AG20443 (cell line): ENCODE measurements around the gene TOR4A.
A peak's percentile ranks its signal among the peaks of the same experiment; 100 is the strongest.

ENCODE experiments used
- DNase-seq: peaks from one replicate; pipeline ENCODE4 v3.0.0; 2012; ENCODE audit warnings: low spot score, mixed read lengths

TOR4A gene

GRCh38 chr9:137306850-137307254 lies 29.3 kb downstream of the TOR4A start:
- no peak for DNase-seq

- DNase-seq, result no peak
Measured at GRCh38 chr9:137307255-137308056, 29.9 kb downstream of the TOR4A start.

- no peak for DNase-seq
Measured at GRCh38 chr9:137308057-137308619, 30.6 kb downstream of the TOR4A start.

- no peak for DNase-seq
Measured at GRCh38 chr9:137309368-137310188, 32.1 kb downstream of the TOR4A start.

- DNase-seq, result no peak
Measured at GRCh38 chr9:137310189-137311052, 32.9 kb downstream of the TOR4A start.

- DNase-seq, result peak; percentile 14
Measured at GRCh38 chr9:137311171-137311985, 33.9 kb downstream of the TOR4A start.

- DNase-seq, result peak; percentile 16
Measured at GRCh38 chr9:137311986-137312851, 34.7 kb downstream of the TOR4A start.

GRCh38 chr9:137312852-137313325 lies 35.4 kb downstream of the TOR4A start:
- DNase-seq, result peak; percentile 15

GRCh38 chr9:137313326-137313936 lies 35.9 kb downstream of the TOR4A start:
- DNase-seq, result no peak

GRCh38 chr9:137313956-137314560 lies 36.5 kb downstream of the TOR4A start:
- peak; percentile 8 for DNase-seq

- DNase-seq, result peak; percentile 11
Measured at GRCh38 chr9:137314561-137315560, 37.3 kb downstream of the TOR4A start.

GRCh38 chr9:137315581-137316011 lies 38.1 kb downstream of the TOR4A start:
- DNase-seq, result no peak

- peak; percentile 88 for DNase-seq
Measured at GRCh38 chr9:137316012-137316981, 38.8 kb downstream of the TOR4A start.

- peak; percentile 8 for DNase-seq
Measured at GRCh38 chr9:137317021-137317717, 39.6 kb downstream of the TOR4A start.

GRCh38 chr9:137317718-137318511 lies 40.4 kb downstream of the TOR4A start:
- no peak for DNase-seq
